Lung (tissue), 12 donors: ENCODE data around the gene PWWP2B. TPM values are rescaled to one million over a fixed set of nuclear protein-coding genes. Genes with fewer than 3 reads are reported as not detected.
"Not testable (repeated sequence)": the region's sequence is repeated elsewhere in the genome, so short reads cannot be mapped to it uniquely, and the experiment has no call there.

Experiments used
- ATAC-seq: fragments of 200-7000 bp; cut with Tn5 transposase; one replicate; pipeline ENCODE4 v1.9.1; 2020; ENCODE audit warnings: moderate number of reproducible peaks; ENCODE audit not compliant: insufficient read depth, low FRiP score
- DNase-seq, 3 donors: peaks; one replicate each; pipeline ENCODE4 v3.0.0-alpha.2; 2013 to 2017
- H3K27ac ChIP-seq, 2 donors: one replicate each; pipeline ENCODE4 v1.5.1; 2013; ENCODE audit warnings: mild to moderate bottlenecking in 2 of 2, moderate library complexity in 2 of 2, control low read depth in 1 of 2, inconsistent platforms in 1 of 2, low read depth in 1 of 2, low read length in 1 of 2
- H3K27me3 ChIP-seq, 3 donors: one replicate each; pipeline ENCODE4 v1.5.1; 2013; ENCODE audit warnings: low read length in 2 of 3; ENCODE audit not compliant: control insufficient read depth in 3 of 3, insufficient read depth in 3 of 3
- H3K36me3 ChIP-seq, 4 donors: one replicate each; pipeline ENCODE4 v1.5.1; 2013; ENCODE audit warnings: low read length in 4 of 4, mild to moderate bottlenecking in 1 of 4, moderate library complexity in 1 of 4; ENCODE audit not compliant: control insufficient read depth in 4 of 4, insufficient read depth in 4 of 4
- H3K4me1 ChIP-seq, 5 donors: one replicate each; pipeline ENCODE4 v1.5.1; 2013; ENCODE audit warnings: low read length in 5 of 5, mild to moderate bottlenecking in 2 of 5, moderate library complexity in 1 of 5; ENCODE audit not compliant: control insufficient read depth in 5 of 5, insufficient read depth in 5 of 5
- H3K4me3 ChIP-seq: one replicate; pipeline ENCODE4 v1.5.1; 2013; ENCODE audit warnings: mild to moderate bottlenecking, control low read depth, moderate library complexity
- H3K9ac ChIP-seq, 2 donors: one replicate each; pipeline ENCODE4 v1.5.1; 2013; ENCODE audit warnings: low read length in 2 of 2, control low read depth in 1 of 2; ENCODE audit not compliant: insufficient read depth in 1 of 2
- H3K9me3 ChIP-seq, 4 donors: one replicate each; pipeline ENCODE4 v1.5.1; 2013; ENCODE audit warnings: low read length in 3 of 4, mild to moderate bottlenecking in 1 of 4, moderate library complexity in 1 of 4; ENCODE audit not compliant: control insufficient read depth in 4 of 4, insufficient read depth in 3 of 4
- WGBS, 2 donors: extraction: QIAGEN DNeasy Blood & Tissue Kit; methylation state at CpG; one replicate each; pipeline ENCODE4 v1.1.7; 2013; 5-methylcytosine and 5-hydroxymethylcytosine counted together
- polyA plus RNA-seq, 2 donors: library from polyadenylated mRNA; stranded (reverse); fragments of 200-250 nt; gene quantifications; one replicate each; pipeline ENCODE4 v1.2.1, GENCODE V29; 2013
- total RNA-seq, 2 donors: library from RNA; depleted of rRNA in 1 of 2; stranded (reverse); fragments of >200 nt in 1 of 2; gene quantifications; one replicate each; pipeline ENCODE4 v1.2.1, GENCODE V29; 2014 to 2021
- TF ChIP-seq, protein P1 (sequence below): IDR thresholded peaks from 2 replicates; pipeline ENCODE4 v1.5.1; 2012; ENCODE audit warnings: mild to moderate bottlenecking; ENCODE audit errors: control extremely low read depth, extremely low read depth
- donor health status: control.
- donor health status: control.
- donor health status: Bipolar disorder and iron deficiency.
- donor health status: healthy.
- donor health status: DM: yes; HTN: yes; CAD: no.

The PWWP2B gene
- total and polyA plus RNA-seq, 4 donors, result 20.1 to 33.4 (median 21.1) TPM

DNA sequence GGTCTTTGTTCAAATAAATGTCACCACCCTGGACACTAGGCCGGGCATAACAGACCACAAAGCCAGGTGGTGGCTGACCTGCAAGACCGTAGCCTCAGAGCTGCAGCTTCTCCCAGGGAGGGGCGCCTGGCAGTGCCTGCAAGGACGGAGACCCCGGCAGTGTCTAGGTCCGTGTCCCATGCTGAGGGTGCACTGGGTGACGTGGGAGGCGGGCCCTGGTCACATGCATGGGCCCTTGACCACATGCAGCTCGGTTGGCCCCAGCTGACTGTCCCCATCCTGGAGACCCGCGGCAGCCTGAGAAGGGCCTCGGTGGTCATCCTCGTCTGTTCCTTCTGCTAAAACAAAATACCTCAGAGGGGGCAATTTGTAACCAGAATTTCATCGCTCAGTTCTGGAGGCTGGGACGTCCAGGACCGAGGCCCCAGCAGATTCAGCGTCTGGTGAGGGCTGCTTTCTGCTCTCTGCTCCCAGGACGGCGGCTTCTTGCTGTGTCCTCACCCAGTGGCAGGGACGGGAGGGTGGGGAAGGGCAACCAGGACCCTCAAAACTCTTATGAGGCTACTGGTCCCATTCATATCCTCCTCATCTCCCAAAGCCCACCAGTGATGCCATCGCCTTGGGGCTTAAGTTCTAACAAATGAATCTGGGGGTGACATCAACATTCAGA, 36.8 kb downstream of the PWWP2B start:
- no peak for DNase-seq
- ATAC-seq, result no peak

DNA sequence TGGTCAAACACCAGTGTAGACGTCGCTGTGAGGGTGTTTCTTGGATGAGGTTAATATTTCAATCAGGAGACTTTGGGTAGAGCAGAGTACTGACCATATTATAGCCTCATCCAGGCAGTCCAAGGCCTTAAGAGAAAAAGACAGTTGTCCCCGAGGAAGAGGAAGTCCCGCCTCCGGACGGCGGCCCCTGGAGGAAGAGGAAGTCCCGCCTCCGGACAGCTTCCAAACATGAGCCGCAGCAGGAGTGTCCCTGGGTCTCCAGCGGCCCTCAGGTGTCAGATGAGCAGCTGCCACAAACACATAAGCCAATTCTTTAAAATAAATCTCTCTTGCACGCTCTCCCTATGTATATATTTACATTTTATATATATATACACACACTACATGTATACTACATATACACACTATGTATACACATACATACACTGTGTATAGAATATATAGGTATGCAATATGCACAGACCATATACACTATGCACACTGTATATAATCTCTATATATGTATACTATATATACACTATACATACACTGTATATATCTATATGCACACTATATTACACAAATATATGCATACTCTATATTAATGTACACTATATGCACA, 37.5 kb downstream of the PWWP2B start:
- Histone ChIP-seq H3K4me3 (no peak overlapping the region), H3K9ac (no peak overlapping the region), H3K27me3 (no peaks in the 10 kb centered on the region), H3K36me3 (no peaks in the 10 kb centered on the region), H3K4me1 (peaks cover 0 to 15% (median 9%) of the 10 kb centered on the region in 5 donors), H3K9me3 (peaks cover 0 to 2% (median 0%) of the 10 kb centered on the region in 4 donors), H3K27ac (peak overlapping the region in 1 of 2 donors; percentile 5)
- TF ChIP-seq, protein P1, sequence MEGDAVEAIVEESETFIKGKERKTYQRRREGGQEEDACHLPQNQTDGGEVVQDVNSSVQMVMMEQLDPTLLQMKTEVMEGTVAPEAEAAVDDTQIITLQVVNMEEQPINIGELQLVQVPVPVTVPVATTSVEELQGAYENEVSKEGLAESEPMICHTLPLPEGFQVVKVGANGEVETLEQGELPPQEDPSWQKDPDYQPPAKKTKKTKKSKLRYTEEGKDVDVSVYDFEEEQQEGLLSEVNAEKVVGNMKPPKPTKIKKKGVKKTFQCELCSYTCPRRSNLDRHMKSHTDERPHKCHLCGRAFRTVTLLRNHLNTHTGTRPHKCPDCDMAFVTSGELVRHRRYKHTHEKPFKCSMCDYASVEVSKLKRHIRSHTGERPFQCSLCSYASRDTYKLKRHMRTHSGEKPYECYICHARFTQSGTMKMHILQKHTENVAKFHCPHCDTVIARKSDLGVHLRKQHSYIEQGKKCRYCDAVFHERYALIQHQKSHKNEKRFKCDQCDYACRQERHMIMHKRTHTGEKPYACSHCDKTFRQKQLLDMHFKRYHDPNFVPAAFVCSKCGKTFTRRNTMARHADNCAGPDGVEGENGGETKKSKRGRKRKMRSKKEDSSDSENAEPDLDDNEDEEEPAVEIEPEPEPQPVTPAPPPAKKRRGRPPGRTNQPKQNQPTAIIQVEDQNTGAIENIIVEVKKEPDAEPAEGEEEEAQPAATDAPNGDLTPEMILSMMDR, result no peak
- 36 to 47% methylated on average over 12 of the region's 12 CpGs for WGBS, 2 donors
- DNase-seq (no peak), ATAC-seq (peak; percentile 50)

More for the DNA sequence above, 36.8 kb downstream of the PWWP2B start:
- Histone ChIP-seq H3K27me3 (no peaks in the 10 kb centered on the region), H3K36me3 (no peaks in the 10 kb centered on the region), H3K4me1 (peaks cover 0 to 13% (median 8%) of the 10 kb centered on the region in 5 donors), H3K4me3 (no peak overlapping the region), H3K9ac (no peak overlapping the region), H3K9me3 (peaks cover 0 to 2% (median 0%) of the 10 kb centered on the region in 4 donors), H3K27ac (peak overlapping the region in 1 of 2 donors; percentile 5)
- TF ChIP-seq, protein P1, result no peak
- 95 to 96% methylated on average over 21 of the region's 21 CpGs for WGBS, 2 donors

DNA sequence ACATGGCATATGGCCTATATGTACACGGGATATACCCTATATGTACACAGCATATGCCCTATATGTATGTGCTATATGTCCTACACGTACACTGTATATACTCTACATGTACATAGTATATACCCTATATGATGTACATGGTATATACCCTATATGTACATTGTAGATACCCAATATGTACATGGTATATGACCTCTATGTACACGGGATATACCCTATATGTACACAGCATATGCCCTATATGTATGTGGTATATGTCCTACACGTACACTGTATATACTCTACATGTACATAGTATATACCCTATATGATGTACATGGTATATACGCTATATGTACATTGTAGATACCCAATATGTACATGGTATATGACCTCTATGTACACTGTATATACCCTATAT, 38.3 kb downstream of the PWWP2B start:
- not testable (repeated sequence) for H3K27me3 ChIP-seq, H3K9ac ChIP-seq, H3K4me3 ChIP-seq, H3K36me3 ChIP-seq, H3K9me3 ChIP-seq, DNase-seq, ATAC-seq, H3K27ac ChIP-seq
- WGBS, 2 donors, result 94 to 96% methylated on average over 5 of the region's 5 CpGs
- H3K4me1 ChIP-seq, result peaks cover 0 to 12% (median 3%) of the 10 kb centered on the region in 5 donors

DNA sequence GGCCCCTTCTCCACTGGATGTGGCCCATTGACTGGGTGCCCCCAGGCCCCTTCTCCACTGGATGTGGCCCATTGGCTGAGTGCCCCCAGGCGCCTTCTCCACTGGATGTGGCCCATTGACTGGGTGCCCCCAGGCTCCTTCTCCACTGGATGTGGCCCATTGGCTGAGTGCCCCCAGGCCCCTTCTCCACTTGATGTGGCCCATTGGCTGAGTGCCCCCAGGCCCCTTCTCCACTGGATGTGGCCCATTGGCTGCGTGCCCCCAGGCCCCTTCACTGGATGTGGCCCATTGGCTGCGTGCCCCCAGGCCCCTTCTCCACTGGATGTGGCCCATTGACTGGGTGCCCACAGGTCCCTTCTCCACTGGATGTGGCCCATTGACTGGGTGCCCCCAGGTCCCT, 39.1 kb downstream of the PWWP2B start:
- not testable (repeated sequence) for H3K27me3 ChIP-seq, ATAC-seq, H3K9me3 ChIP-seq, H3K36me3 ChIP-seq, H3K4me3 ChIP-seq, H3K4me1 ChIP-seq, DNase-seq, H3K9ac ChIP-seq, H3K27ac ChIP-seq
- 97 to 98% methylated on average over 2 to 3 of the region's 3 CpGs for WGBS, 2 donors
